Kidney tubule cell (primary cell): Measurements from ENCODE around the gene OR8D2.

Experiments
- DNase-seq: peaks from one replicate; pipeline ENCODE4 v3.0.0-alpha.2; 2018; ENCODE audit warnings: low spot score

The OR8D2 gene

DNA sequence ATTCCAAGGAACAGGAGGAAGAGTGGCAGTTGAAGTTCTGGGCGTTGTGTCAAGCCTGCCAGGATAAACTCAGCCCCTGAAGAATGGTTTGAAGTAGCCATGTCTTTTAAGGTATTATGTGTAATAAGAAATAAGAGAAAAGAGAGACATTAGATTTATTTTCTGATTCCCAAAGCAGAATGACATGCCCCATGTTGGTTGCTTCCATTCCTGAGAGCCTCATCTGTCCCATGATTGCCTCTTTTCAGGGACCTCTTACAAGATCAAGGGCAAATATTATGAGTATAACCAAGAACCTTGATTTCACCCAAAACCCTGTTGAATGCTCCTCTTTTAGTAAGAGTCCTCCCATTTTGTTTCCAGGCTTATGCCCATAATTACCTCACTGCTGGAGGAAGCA, at the start of gene OR8D2:
Gene OR8D2, minus strand, starts transcription at position 101 of the 400 bp plus-strand sequence. Its CDS starts 0 bp downstream, at position 101.
- DNase-seq: no peak

- DNase-seq: no peak
Observed at GRCh38 chr11:124359566-124359965, 39.6 kb upstream of the OR8D2 start.

DNA sequence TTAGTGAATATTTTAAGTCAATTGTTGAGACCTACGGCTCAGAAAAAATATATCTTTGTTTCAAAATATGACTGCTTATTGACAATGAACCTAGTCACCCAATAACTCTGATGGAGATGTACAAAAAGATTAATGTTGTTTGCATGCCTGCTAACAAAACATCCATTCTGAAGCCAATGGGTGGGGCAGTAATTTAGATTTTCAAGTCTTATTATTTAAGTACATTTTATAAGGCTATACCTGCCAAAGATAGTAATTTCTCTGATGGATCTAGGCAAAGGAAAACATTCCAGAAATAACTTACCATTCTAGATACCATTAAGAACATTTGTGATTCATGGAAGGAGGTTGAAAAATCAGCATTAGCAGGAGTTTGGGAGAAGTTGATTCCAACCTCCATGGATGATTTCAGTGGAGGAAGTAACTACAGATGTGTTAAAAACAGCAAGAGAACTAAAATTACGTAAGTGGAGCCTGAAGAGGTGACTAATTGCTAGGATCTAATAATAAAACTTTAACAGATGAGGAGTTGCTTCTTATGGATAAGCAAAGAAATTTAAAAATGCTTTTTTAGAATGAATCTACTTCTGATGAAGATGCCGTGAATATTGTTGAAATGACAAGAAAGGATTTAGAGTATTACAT, 26.4 kb upstream of the OR8D2 start:
- no peak for DNase-seq

- no peak for DNase-seq
Observed at GRCh38 chr11:124344346-124344745, 24.3 kb upstream of the OR8D2 start.

DNA sequence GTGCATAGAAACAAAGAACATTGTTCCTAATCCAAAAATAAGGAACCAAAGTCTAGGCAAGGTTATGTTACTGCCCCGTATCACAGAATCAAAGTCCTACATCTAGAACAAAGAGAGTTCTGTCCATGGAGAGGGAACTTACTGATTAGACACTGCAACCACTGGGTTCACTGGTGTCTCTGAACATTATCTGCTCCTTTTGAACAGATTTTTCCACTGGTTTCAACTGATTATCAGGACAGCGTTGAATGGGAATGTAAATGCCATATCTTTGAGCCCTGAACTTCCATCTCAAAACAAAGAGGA, 20.1 kb upstream of the OR8D2 start:
- DNase-seq: no peak

GRCh38 chr11:124339396-124340141, 19.6 kb upstream of the OR8D2 start:
- no peak for DNase-seq

- no peak for DNase-seq
Observed at GRCh38 chr11:124331873-124332272, 11.9 kb upstream of the OR8D2 start.

DNA sequence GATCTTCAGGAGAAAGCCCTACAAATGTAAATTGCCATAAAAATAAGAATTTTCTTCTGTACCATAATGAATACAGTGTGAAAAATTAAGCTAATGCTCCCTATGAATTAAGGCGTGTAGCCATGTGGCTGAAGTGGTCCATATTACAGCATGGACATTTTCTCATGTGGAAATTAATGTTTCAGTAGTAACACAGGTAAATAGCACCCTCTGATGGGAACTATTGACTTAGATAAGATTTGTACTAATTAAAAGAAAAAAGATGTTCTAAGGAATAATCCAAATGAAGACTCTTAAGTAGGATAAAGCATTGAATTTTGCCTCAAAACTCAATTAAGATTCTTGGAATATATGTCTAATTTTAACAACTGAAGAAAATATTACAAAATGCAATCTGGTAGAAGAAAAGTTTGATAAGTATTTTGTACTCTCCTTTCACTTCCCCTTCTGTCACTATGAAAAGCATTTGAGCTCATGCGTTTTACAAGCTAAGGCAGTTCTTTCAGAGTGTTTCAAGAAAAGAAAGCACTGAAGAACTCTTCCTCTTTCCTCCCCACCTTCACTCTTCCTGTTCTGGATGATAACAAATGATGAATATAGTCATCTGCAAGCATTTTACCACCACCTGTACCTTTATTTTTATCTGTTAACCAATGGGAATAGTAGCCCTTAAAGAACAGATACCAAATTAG, 9.9 kb upstream of the OR8D2 start:
- no peak for DNase-seq

DNA sequence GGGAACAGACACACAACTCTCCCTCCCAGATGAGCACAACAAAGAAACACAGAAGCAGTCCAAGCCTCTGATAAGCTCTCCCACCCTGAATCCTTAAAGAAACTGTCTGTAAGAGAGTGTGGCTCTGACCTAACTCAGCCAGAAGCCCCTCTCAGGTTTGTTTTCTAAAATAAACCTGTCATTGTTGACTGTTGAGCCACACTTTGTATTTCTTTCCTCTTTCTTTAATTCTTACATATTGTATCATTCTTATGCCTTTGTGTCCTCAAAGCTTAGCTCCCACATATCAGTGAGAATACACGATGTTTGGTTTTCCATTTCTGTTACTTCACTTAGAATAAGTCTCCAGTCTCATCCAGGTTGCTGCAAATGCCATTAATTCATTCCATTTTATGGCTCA, 7.8 kb upstream of the OR8D2 start:
- no peak for DNase-seq

GRCh38 chr11:124322356-124322755, 2.4 kb upstream of the OR8D2 start:
- no peak for DNase-seq

DNA sequence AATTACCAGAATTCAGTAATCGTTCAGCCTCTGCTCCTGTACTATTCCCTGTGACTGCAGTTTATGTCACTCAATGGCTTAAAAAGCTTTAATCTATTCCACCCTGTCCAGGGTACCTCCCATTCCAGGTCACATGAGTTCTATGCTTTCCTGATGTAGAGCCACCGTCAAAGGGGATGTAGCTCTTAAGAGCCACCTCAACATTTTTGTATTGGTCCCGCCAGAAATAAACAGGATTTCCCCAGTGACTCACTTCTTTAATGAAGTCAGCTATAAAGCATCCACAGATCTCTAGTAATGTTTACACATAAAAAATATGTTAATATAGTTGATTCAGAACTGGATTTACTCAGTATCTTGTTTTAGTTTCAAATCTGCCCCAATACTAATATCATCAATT, 4.9 kb downstream of the OR8D2 start:
- DNase-seq: peak; percentile 36

GRCh38 chr11:124313849-124314248, 6.1 kb downstream of the OR8D2 start, which contains the start of gene OR8D1:
Gene OR8D1, minus strand, starts transcription at chr11:124313949. Its CDS starts 3,183 bp downstream, at chr11:124310766.
- DNase-seq: no peak

DNA sequence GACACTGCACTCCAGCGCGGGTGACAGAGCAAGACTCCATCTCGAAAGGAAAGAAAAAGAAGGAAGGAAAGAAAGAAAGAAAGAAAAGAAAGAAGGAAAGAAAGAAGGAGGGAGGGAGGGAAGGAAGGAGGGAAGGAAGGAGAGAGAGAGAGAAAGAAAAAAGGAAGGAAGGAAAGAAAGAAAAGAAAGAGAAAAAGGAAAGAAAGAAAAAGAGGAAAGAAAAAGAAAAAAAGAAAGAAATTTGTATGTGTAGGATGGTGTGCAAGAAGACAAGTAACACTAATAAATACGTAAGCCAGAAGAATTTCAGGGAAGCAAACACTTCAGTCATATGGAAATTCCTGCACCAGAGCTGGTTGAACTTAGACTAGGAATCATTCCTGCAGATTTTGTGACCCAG, 6.9 kb downstream of the OR8D2 start:
- DNase-seq: no peak

GRCh38 chr11:124311670-124312069, 8.3 kb downstream of the OR8D2 start:
- no peak for DNase-seq

DNA sequence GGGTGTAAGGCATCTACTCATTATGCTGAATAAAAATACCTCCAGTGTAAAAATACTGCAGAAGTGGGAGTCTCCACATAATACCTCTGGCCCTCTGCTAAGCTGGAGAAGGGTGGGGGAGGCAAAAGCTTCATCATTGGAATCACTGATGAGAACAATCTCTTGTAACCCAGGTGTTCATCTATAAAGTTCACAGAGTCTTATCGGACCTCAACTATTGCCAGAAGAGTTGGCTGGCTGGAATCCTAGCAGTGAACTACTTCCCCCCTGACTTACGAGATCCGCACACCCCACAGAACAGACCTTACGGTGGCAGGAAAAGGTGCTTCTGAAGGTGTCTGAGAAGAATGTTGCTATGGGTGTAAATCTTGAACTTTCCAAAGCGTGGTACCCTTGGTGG, 8.7 kb downstream of the OR8D2 start:
- no peak for DNase-seq

GRCh38 chr11:124310721-124311120, 9.3 kb downstream of the OR8D2 start:
- DNase-seq: no peak

DNA sequence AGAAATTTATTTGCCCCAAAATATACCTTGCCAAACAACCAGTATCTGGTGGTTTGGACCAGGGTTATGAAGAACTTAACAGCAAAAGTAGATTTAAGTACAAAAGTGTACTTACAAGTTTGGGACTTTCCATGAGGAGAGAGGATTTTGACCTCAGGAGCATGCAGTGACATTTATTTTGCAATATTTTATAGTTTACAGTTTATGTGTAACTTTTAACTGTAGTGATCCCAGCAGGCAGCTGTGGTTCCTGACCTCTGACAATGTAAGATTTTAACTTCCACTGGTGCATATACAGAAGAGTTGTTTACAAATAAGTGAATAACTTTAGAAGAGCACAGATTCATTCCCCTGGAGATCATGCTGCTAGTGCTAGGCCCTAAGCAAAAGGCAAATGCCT, 12.9 kb downstream of the OR8D2 start:
- no peak for DNase-seq

DNA sequence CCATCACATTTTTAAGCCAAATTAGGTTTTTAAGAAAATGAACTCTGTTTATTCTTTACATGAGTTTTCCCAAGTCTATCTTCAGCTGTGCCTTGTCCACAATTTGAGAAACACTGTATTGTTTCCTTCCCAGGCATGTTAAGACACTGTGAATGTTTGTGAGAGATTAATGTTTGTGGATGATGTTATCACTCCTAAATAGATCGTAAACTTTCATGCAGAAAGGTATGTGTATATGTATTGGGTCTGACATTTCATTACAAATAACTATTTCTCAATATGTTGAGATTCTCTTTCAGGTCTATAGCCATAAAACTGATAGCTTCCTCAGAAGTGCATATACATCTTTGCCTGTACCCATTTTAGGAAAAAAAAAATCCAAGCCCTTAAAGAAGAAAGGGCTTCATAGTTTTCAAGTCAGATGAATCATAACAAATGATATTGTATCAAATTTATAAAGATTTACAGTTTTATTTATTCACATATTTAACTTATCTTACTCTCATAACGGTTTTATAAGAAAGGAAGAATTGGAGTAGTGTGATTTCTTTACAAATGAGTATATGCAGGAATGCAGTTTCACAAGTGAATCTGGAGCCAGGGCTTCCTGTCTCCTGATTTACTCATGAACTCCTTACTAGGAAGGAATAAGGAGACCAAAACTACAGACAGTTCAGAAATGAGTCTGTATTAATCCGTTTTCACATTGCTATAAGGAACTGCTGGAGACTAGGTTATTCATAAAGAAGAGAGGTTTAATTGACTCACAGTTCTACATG, 17.5 kb downstream of the OR8D2 start:
- DNase-seq: no peak

DNA sequence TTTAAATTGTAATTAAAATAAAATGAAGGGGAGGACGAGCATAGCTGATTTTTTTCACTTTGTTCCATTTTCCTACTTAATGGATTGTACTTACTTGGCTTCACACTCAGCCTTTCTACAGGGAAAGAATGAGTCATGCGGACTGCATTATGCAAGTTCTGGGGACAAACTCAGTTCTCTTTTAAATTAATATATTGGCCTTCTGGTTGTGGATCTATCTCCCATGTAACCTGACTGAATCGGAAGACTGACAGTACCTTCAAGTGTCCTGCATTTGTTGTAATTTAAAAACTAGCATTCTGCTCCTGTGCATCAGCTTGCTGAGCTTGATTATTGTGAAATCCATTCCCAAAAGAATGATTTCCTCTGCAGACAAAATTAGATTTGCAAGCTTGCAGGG, 18.4 kb downstream of the OR8D2 start:
- no peak for DNase-seq

- no peak for DNase-seq
Observed at GRCh38 chr11:124297921-124298320, 22.1 kb downstream of the OR8D2 start.

GRCh38 chr11:124296016-124296415, 24.0 kb downstream of the OR8D2 start:
- no peak for DNase-seq

DNA sequence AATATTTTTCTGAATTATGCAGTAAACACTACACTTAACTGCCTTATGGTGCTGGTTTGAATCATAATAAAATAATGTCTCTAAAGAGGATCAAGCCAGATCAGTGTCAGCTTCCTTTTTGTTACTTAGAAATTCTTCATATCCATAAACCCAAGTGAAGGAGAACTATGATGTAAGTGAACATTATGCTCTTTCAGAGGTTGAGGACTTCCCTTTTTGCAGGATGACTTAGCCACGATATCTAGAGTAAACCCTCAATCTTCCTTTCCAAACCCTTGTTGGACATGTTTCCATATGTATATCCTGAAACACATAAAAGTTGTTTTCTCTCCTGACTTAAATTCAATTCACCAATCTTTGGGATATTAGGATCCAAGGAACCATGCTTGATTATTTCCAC, 25.3 kb downstream of the OR8D2 start:
- DNase-seq: no peak
